NCI-H1694 treated with DMSO at 0.1 percent for 48 hours (cell line): ENCODE results near the gene TPSAB1.
"Not testable (repeated sequence)": the region's sequence is repeated elsewhere in the genome, so short reads cannot be mapped to it uniquely, and the experiment has no call there.

Experiments used
- DNase-seq: peaks from one replicate; lab custom pipeline; 2025; lab: John Stamatoyannopoulos, UW

TPSAB1 gene

DNA sequence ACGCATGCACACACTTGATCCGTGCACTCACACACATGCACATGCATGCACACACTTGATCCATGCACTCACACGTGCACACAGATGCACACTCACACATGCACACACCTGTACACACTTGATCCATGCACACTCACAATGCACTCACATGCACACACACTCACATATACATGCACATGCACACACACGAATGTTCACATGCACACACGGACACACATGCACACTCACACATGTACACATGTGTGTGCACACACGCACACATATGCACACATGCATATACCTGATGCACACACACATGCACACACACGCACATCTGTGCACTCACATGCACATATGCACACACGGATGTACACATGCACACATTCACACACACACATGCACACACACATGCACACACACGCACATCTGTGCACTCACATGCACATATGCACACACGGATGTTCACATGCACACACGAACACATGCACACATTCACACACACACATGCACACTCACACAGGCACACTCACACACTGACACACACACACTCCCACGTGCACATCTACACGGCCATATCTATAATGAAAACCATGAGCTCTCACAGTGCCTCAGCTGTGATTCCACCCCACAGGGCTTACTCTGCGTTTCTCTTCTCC lies 7.5 kb downstream of the TPSAB1 start:
- DNase-seq: not testable (repeated sequence)

DNA sequence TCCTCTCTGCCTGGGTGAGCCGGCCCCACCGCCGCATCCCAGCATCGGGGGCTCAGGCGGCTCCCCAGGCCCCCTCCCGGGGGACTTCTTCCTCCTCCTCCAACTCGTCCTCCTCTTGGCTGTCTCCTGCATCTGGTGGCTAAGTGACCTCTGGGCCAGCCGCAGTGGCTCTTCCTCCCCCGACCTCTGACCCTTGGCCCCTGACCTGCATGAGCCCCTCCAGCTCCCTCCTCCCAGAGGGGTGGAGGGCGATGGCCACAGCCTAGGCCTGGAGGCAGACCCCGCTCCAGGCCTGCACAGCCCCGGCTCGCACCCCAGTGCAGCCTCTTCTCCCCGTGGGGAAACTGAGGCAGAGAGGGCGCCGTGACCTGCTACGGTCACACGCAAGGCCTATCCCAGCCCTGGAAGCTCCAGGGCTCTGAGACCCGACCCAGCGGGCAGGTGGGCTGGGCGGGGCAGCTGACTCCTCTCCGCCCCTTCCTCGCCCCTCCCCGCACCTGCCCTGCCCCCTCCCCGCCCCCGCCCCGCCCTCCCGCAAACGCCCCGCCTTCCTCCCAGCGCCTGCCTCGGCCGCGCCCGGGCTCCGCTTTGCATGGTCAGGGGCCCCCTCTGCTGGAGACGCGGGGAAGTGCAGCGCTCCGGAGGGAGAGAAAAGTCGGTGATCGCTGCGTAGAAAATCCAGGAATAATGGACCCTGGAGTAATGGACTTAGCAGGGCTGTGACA lies 8.7 kb downstream of the TPSAB1 start:
- not testable (repeated sequence) for DNase-seq

DNA sequence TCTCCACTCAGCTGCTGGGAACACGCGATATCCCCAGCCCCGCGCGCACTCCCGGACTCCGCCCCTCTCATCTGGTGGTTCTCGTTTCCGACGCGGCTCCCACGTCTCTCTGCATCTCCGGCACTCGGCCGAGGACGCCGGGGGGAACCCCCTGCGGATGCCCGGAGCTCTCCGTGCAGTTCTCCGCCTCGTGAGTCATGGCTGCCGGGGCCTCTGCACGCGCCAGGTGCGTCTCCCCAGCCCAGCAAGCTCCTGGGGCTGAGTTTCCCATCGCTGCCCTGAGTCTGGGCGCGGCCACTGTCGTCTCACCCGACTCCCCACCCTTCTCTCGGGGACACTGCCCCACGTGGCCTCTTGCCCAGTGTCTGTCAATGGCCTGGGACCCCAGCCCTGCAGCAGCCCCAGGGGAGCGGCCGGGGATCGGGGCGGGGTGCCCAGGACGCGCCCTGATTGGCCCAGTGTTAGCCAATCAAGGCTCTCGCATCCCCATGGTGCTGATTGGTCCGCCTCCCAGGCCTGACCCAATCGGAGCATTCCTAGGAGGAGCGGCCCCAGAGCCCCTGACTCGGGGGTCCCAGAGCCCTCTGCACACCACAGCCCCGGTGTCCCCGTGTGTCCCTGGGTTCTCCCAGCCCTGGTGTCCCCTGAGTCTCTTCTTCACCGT lies 13.3 kb downstream of the TPSAB1 start:
- DNase-seq: not testable (repeated sequence)

DNA sequence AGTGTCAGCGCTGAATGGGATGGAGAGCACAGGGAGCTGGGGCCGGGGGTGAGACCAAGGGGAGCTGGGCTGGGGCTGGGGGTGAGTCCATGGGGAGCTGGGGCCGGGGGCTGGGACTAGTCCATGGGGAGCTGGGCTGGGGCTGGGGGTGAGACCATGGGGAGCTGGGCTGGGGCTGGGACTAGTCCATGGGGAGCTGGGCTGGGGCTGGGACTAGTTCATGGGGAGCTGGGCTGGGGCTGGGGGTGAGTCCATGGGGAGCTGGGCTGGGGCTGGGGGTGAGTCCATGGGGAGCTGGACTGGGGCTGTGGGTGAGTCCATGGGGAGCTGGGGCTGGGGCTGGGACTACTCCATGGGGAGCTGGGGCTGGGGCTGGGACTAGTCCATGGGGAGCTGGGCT lies 14.3 kb downstream of the TPSAB1 start:
- not testable (repeated sequence) for DNase-seq

DNA sequence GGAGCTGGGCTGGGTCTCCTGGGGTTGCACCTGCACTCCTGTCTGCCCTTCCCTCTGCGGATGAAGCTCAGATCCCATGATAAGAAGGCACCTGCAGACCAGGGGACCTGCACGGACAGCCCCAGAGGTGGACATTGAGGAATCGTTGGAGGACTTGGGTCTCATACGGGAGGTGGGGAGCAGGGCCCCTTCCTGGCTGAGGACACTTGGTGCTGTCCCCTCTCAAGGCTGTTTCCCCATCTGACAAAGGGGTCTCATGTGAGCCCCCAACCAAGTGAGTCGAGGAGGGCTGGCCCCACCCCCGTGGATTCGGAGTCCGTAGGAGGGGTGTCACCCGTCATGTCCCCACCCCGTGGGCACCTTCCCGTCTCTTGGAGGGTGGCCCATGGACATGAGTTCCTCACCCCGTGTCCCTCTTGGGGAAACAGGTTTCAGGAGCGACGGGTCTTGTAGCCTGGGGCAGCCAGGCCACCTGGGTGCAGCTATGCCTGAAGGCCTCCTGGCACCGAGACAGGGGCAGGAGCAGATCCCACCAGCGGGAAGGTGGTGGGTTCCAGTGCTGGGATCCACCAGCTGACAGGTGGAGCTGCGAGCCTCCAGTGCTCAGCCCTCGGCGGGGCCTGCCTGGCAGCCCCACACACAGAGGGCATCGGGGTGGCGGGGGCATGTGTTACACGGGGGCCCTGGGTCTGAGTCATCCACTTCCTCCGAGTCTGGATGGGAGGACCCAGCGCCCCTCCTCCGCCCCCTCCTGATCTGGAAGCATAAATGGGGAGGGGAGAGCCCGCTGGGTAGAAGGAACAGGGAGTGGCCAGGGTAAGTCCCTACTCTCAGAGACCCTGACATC lies 15.0 kb downstream of the TPSAB1 start, which contains the start of gene TPSD1:
Gene TPSD1 (plus strand): TSS at position 794 of the 847 bp plus-strand sequence. CDS start 212 bp downstream, outside the sequence.
- not testable (repeated sequence) for DNase-seq

DNA sequence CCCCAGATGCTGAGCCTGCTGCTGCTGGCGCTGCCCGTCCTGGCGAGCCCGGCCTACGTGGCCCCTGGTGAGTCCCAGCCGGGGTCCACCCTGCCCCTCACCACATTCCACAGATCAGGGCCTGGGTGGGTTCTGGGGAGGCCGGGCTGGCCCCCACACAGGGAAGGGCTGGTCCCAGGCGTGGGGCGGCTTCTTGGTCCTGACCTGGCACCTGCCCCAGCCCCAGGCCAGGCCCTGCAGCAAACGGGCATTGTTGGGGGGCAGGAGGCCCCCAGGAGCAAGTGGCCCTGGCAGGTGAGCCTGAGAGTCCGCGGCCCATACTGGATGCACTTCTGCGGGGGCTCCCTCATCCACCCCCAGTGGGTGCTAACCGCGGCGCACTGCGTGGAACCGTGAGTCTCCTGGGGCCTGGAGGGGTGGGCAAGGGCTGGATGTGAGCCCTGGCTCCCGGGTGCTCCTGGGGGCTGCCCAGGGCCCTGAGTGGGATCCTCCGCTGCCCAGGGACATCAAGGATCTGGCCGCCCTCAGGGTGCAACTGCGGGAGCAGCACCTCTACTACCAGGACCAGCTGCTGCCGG lies 15.9 kb downstream of the TPSAB1 start:
- DNase-seq: not testable (repeated sequence)

DNA sequence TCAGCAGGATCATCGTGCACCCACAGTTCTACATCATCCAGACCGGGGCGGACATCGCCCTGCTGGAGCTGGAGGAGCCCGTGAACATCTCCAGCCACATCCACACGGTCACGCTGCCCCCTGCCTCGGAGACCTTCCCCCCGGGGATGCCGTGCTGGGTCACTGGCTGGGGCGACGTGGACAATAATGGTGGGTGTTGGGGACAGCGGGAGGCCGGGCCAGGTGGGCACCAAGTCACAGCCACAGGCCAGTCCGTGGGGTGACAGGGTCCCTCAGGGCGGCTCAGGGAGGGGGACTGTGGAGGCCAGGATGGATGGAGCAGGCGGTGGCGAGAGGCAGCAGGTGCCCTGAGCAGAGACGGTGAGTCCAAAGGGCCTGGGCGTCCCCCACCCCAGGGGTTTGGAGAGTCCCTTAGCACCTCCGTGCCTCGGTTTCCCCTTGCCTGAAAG lies 16.4 kb downstream of the TPSAB1 start:
- DNase-seq: no peak

DNA sequence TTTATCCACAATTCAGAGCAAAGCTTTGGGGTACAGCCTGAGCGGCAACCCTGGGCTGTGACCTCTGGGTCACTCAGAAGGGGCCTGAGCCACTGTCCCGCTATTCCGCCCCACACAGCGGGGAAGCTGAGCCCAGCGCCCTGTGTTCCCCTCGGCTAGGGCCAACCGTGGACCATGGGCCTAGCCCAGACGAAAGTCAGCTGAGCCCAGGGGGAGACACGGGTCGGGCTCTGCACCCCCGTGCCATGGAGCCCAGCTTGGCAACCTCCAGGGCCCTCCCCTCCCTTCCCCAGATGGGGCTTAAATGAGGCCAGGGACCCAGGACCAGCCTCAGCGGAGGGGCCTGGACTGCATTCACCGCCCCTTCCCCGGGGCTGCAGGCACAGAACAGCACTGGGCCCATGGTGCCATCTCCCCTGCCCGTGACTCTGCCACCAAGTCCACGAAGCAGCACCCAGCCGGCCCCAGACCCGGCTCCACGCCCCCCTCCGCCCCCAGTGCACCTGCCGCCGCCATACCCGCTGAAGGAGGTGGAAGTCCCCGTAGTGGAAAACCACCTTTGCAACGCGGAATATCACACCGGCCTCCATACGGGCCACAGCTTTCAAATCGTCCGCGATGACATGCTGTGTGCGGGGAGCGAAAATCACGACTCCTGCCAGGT lies 17.2 kb downstream of the TPSAB1 start:
- no peak for DNase-seq

DNA sequence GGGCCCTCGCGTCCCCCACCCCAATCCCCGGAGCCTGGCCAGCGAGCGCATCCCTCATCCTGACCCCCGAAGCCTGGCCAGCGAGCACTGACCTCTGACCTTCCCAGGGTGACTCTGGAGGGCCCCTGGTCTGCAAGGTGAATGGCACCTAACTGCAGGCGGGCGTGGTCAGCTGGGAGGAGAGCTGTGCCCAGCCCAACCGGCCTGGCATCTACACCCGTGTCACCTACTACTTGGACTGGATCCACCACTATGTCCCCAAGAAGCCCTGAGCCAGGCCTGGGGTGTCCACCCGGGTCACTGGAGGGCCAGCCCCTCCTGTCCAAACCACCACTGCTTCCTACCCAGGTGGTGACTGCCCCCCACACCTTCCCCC lies 17.7 kb downstream of the TPSAB1 start:
- no peak for DNase-seq

DNA sequence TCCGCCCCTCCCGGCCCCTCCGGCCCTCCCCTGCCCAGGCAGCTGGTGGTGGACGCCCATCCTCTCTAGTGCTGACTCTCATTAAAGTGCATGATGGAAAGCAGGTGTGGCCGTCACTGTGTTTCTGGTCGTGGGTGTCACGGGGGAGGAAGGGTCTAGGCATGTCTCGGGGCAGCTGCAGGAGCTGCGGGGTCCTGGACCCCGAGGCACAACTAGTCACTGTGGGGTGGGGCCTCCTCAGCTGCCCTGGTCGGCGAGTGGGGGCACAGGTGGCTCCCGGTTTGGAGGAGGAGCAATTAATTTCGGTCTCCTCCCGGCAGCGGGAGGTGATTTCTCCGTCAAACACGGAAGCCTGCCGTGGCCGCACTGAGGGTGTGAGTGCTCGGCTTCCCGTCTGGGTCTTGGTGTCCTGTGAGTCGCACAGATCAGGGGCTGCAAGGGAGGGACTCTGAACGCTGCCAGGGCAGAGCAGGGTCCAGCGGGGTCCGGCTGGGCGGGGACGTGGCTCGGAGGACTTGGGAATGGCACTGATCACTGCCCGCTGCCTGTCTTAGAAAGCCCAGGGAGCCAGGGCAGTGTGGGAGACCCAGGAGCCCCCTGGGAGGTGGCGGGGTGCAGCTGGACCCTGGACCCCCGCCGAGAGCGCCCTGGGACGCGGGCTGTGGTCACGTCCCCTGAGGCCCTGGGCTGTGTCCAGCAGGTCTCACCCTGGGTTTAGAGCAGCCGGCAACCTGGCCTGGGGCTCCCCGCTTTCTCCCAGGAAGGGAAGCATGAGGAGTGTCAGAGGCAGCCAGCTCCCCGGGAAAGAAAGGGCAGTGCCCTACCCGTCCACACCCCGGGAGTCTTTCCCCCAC lies 18.6 kb downstream of the TPSAB1 start:
- no peak for DNase-seq

DNA sequence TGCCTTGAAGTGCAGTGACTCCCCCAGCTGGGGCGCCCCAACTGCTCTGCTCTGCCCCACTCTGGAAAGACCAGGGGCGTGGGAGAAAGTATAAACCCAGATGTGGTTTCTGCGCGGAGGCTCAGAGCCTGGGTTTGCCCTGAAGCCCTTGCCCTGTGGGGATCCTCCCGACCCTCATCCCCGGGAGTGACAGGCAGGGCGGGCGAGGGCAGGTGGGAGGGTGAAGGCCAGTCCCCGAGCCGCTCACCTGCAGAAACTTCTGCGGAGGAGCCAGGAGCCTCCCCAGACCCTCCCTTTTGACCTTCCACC lies 19.2 kb downstream of the TPSAB1 start:
- no peak for DNase-seq

DNA sequence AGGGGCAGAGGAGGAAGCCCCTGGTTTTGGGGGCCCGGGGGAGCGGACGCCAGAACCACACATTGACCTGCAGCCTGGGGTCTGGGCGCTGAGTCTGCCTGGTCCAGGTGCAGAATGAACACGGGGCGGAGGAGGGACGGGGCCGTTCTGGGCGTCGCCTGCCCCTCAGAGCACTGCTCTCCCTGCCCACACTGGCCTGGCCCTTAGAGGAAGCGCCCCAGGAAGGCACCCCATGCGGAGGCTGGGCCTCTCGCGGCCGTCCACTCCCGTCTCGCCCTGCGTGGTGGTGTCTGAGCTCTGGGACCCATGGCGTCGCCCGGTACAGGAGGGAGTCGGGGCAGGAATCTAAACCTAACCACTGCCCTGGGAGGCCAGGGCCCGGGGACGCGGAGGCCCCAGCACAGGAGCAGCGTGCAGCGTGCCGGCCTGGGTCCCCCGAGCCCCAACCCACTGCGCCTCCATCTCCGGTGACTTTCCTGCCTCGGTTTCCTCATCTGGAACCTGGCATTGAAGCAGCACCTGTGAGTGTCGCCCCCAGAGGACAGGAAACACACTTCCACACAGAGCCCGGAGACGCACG lies 19.7 kb downstream of the TPSAB1 start:
- DNase-seq: no peak

DNA sequence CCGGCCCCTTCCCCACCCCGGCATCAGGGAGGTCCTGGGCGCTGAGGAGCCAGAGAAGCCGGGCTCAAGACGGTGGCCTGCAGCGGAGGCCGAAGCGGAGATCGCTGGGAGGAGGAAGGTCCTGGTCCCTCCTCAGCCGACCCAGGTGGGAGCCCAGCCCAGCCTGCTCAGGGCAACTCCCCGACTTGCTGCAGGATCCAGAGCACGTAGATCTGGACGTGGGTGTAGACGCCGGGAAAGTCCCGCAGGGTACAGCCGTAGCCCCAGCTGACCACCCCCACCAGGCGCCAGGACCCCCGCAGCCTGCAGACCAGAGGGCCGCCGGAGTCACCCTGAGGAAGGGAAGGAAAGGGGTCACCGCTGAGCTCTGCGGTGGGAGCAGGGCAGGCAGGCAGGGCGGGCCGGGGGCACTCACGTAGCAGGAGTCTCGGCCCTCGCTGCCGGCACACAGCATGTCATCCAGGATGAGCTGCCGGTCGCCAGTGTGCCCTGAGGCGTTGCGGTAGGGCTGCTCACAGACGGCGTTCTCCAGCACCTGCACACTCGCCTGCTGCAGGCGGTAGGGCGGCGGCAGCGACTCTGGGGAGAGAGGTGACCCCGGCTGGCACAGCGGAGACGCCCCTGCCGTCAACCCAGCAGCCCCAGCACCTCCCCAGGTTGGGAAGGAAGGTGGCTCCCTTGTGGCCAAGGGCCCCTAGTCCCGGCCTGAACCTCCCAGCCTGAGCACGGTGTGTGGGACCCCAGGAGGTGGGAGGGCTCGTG lies 20.8 kb downstream of the TPSAB1 start:
- no peak for DNase-seq

DNA sequence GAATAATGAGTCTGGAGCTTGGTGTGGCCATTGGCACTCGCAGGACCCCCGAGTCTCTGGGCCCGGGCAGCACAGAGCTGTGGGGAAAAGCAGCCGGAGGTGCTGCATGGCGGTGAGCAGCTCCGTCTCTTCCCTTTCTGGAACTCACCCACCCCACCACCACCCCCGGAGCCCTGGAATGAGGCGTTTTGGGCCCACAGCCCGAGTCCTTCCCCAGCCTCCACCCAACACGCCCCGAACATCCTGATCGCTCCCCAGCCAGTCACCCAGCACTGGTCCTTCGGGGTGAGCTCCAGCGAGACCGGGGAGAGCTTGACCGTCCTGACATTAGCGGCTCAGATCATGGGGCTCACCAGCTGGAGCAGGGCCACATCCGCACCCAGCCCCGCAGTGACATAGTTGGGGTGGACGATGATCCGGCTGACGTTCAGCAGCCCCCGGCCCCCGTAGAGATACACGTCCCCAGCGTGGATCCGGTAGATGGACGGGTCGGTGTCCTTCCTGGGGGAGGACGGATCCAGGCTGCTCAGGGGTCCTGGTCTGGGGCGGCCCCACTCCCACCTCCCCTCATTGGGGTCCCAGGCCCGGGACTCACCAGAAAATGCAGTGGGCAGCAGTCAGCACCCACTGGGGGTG lies 21.8 kb downstream of the TPSAB1 start:
- DNase-seq: no peak

DNA sequence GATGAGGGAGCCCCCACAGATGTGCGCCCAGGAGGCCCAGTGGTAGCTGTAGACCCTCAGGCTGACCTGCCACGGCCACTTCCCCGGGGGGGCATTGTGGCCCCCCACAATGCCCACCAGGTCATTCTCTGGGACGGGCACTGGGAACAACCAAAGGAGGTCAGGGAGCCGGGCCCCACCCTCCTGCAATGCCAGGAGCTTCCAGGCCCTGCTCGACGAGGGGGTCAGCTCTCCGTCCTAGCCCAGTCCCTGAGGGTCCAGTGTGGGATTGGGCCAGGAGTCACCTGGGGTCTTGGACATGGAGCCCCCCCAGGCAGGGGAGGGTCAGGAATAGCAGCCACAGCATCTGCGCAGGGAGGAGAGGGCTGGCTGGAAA lies 22.3 kb downstream of the TPSAB1 start:
- DNase-seq: no peak

DNA sequence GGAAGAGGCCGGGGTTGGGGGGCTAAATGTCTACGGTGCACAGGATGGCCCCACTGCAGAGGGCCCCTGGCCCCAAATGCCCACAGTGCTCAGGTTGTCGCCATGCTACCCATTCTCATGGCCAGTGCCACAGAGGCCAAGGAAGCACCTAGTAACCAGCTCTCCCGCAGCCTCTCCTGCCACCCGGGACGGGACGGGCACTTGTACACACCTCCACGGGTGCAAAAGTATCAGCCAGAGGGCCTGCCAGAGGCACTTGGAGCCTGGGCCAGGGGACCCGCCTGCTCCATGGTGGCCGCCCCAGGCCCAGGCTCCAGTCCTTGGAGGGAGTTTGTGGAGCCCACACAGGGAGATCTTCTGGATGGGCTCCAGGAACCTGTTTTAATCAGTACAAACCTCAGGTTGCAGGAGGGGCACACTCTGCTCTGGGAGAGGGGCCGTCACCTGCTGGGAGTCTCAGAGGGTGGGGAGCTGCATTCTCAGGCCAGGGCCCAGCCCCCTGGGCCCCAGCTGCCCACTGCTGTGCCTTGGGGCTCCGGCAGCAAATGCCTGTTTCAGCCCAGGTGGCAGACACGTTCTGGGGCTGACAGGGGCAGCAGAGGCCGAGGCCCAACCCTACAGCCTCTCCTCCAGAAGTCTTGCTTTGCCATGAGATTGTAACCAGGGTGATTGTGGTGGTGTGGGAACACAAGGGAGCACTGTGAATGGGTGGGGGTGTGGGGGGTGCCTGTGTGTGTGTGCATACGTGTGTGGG lies 23.3 kb downstream of the TPSAB1 start:
- DNase-seq: no peak

DNA sequence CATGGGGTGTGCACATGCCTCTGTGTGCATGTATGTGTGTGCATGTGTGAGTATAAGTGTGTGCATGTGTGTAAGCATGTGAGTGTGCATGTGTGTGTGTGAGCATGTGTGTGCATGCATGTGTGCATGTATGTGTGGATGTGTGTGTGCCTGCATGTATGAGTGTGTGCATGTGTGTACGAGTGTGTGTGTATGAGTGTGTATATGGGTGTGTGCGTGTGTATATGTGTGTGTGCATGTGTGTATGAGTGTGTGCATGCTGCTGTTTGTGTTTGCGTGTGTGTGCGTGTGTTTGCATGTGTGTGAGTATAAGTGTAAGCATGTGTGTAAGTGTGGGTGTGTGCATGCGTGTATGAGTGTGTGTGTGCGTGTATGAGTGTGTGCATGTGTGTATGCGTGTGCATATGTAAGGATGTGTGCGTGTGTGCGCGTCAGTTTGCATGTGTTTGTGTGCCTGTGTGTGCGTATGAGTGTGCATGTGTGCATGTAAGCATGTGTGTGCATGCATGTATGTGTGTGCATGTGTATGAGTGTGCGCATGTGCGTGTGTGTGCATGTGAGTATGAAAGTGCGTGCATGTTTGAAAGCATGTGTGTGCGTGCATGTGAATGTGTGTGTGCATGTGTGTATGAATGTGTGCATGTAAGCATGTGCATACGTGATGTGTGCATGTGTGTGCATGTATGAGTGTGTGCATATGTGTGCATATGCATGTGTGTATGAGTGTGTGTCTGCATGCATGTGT lies 24.0 kb downstream of the TPSAB1 start:
- DNase-seq: no peak
